Regular cardiac myocyte (primary cell): ENCODE data around the gene CALCB. TPM values are rescaled to one million over a fixed set of nuclear protein-coding genes. Genes with fewer than 3 reads are reported as not detected.

Source experiments
- total RNA-seq: library from RNA; depleted of rRNA; stranded (reverse); fragments of >200 nt; gene quantifications from 2 replicates; pipeline ENCODE4 v1.2.3, GENCODE V29; 2014

Gene CALCB
- total RNA-seq = not detected in 2 replicates

GRCh38 chr11:15073361-15074205, at the start of gene CALCB:
Gene CALCB (plus strand): TSS chr11:15073593. CDS start chr11:15074719, 1,126 bp downstream.

GRCh38 chr11:15114501-15115475, 41.4 kb downstream of the CALCB start, which contains the start of gene INSC:
Gene INSC (plus strand): TSS chr11:15114923. CDS start chr11:15149175, 34,252 bp downstream.

Other genes with a start within 250 kb of the CALCB start
- 3.6 and 7.9 TPM in 2 replicates for gene CYP2R1, start 181.4 kb upstream of the CALCB start, total RNA-seq
- gene CALCA, start 101.2 kb upstream of the CALCB start, total RNA-seq = 0.28 TPM in 1 of 2 replicates, not detected in the other
- under 0.01 and 3.8 TPM in 2 replicates for gene INSC, start 41.3 kb downstream of the CALCB start, total RNA-seq